GM23338 (cell line): ENCODE data around the gene RBM44. TPM values are rescaled to one million over a fixed set of nuclear protein-coding genes. Genes with fewer than 3 reads are reported as not detected.

Experiments
- ATAC-seq: fragments of 200-7000 bp; cut with Tn5 transposase; 3 replicates; pipeline ENCODE4 v1.9.1; 2020
- DNase-seq: peaks from one replicate; pipeline ENCODE4 v3.0.0-alpha.2; 2015; ENCODE audit warnings: low spot score
- H2AFZ ChIP-seq: fragments of 200-600 bp; sonication (generic); 2 replicates; pipeline ENCODE4 v1.8.0; 2016; ENCODE audit warnings: antibody characterized with exemption, mild to moderate bottlenecking, moderate library complexity
- H3F3A ChIP-seq: fragments of 200-600 bp; sonication (generic); replicated peaks from 2 replicates; pipeline ENCODE4 v1.8.0; 2017; ENCODE audit warnings: antibody characterized with exemption, mixed run types, low read depth
- H3K27ac ChIP-seq: fragments of 200-600 bp; sonication (generic); 2 replicates; pipeline ENCODE4 v1.6.1; 2016; ENCODE audit warnings: low read depth
- H3K27me3 ChIP-seq: fragments of 200-600 bp; sonication (generic); 2 replicates; pipeline ENCODE4 v1.8.0; 2016; ENCODE audit warnings: mild to moderate bottlenecking, mixed run types, moderate library complexity; ENCODE audit not compliant: insufficient read depth
- H3K36me3 ChIP-seq: fragments of 200-600 bp; sonication (generic); 2 replicates; pipeline ENCODE4 v1.8.0; 2016; ENCODE audit warnings: mild to moderate bottlenecking; ENCODE audit not compliant: insufficient read depth
- H3K4me1 ChIP-seq: fragments of 200-600 bp; sonication (generic); 2 replicates; pipeline ENCODE4 v1.8.0; 2016; ENCODE audit warnings: mild to moderate bottlenecking, moderate library complexity; ENCODE audit not compliant: insufficient read depth
- H3K4me2 ChIP-seq: fragments of 200-600 bp; sonication (generic); 2 replicates; pipeline ENCODE4 v1.7.1; 2017; ENCODE audit warnings: mixed run types
- H3K4me3 ChIP-seq: fragments of 200-600 bp; sonication (generic); 2 replicates; pipeline ENCODE4 v1.6.1; 2016; ENCODE audit warnings: mixed run types
- H3K79me2 ChIP-seq: fragments of 200-600 bp; sonication (generic); replicated peaks from 2 replicates; pipeline ENCODE4 v1.8.0; 2017; ENCODE audit warnings: mild to moderate bottlenecking; ENCODE audit not compliant: insufficient read depth
- H3K9me2 ChIP-seq: fragments of 200-600 bp; sonication (generic); 2 replicates; pipeline ENCODE4 v1.8.0; 2017; ENCODE audit not compliant: insufficient read depth
- H4K20me1 ChIP-seq: fragments of 200-600 bp; sonication (generic); replicated peaks from 2 replicates; pipeline ENCODE4 v1.8.0; 2017; ENCODE audit warnings: mild to moderate bottlenecking; ENCODE audit not compliant: insufficient read depth
- H3K27ac Mint-ChIP-seq: 2 replicates; pipeline ENCODE4 v1.8.0; 2020; ENCODE audit warnings: inconsistent platforms, mild to moderate bottlenecking, moderate library complexity, mixed read lengths
- H3K27me3 Mint-ChIP-seq: 3 replicates; pipeline ENCODE4 v1.8.0; 2022; ENCODE audit warnings: low read depth, mild to moderate bottlenecking, moderate library complexity, mixed read lengths, inconsistent platforms; ENCODE audit not compliant: insufficient read depth, poor library complexity
- H3K36me3 Mint-ChIP-seq: 3 replicates; pipeline ENCODE4 v1.8.0; 2021; ENCODE audit warnings: low read depth, mild to moderate bottlenecking, inconsistent platforms, moderate library complexity, mixed read lengths
- H3K4me1 Mint-ChIP-seq: 3 replicates; pipeline ENCODE4 v1.8.0; 2020; ENCODE audit warnings: mild to moderate bottlenecking, inconsistent platforms, mixed read lengths
- H3K4me3 Mint-ChIP-seq: 3 replicates; pipeline ENCODE4 v1.8.0; 2021; ENCODE audit warnings: moderate library complexity, mild to moderate bottlenecking, inconsistent platforms, mixed read lengths
- H3K9me3 Mint-ChIP-seq: 3 replicates; pipeline ENCODE4 v1.8.0; 2020; ENCODE audit warnings: moderate library complexity, mild to moderate bottlenecking, inconsistent platforms, mixed read lengths
- CREB1 ChIP-seq: fragments of 250-450 bp; sonication (Bioruptor Pico); IDR thresholded peaks from 2 replicates; pipeline ENCODE4 v1.5.0; 2020; ENCODE audit warnings: low read depth, mild to moderate bottlenecking, moderate library complexity
- CTCF ChIP-seq, 2 experiments: fragments of 200-600 bp in 1 of 2; sonication (generic) in 1 of 2; conservative IDR thresholded peaks; 2 replicates each; pipeline versions ENCODE4 v1.5.1 to v1.6.1; 2016 to 2017; ENCODE audit warnings: antibody characterized with exemption in 2 of 2, low read depth in 2 of 2, mild to moderate bottlenecking in 2 of 2, moderate library complexity in 1 of 2
- EZH2phosphoT487 ChIP-seq: fragments of 200-600 bp; sonication (generic); IDR thresholded peaks from one replicate; pipeline ENCODE4 v1.8.1; 2018; ENCODE audit warnings: antibody characterized with exemption; ENCODE audit not compliant: unreplicated experiment
- JUNB ChIP-seq: IDR thresholded peaks from one replicate; pipeline ENCODE4 v1.6.1; 2016; ENCODE audit warnings: antibody characterized with exemption; ENCODE audit not compliant: unreplicated experiment
- POLR2AphosphoS5 ChIP-seq: IDR thresholded peaks from 2 replicates; pipeline ENCODE4 v1.6.1; 2016; ENCODE audit warnings: antibody characterized with exemption, low read depth
- REST ChIP-seq: IDR thresholded peaks from one replicate; pipeline ENCODE4 v1.6.1; 2018; ENCODE audit warnings: antibody characterized with exemption; ENCODE audit not compliant: unreplicated experiment
- ZNF114 ChIP-seq: fragments of 250-450 bp; sonication (Bioruptor Pico); IDR thresholded peaks from 2 replicates; pipeline ENCODE4 v1.5.0; 2020; ENCODE audit warnings: mild to moderate bottlenecking, moderate library complexity
- ZNF331 ChIP-seq: fragments of 250-450 bp; sonication (Bioruptor Pico); IDR thresholded peaks from 2 replicates; pipeline ENCODE4 v1.5.0; 2020; ENCODE audit warnings: low read depth, mild to moderate bottlenecking, moderate library complexity
- ZNF462 ChIP-seq: fragments of 250-450 bp; sonication (Bioruptor Pico); IDR thresholded peaks from 2 replicates; pipeline ENCODE4 v1.5.0; 2020; ENCODE audit warnings: mild to moderate bottlenecking, moderate library complexity
- polyA plus RNA-seq: library from polyadenylated mRNA; unstranded; fragments of >200 nt; fragmentation: Nextera tagmentation; extraction: Ambion mirVana; gene quantifications from 2 replicates; pipeline ENCODE4 v1.2.1, GENCODE V29; 2016
- total RNA-seq: library from RNA; depleted of rRNA; stranded (reverse); fragments of >200 nt; shearing (Covaris generic); gene quantifications from 2 replicates; pipeline ENCODE4 v1.2.3, GENCODE V29; 2014
- TF ChIP-seq, protein P1 (sequence below): IDR thresholded peaks from 2 replicates; pipeline ENCODE4 v1.6.1; 2016; ENCODE audit warnings: antibody characterized with exemption

The RBM44 gene
- total and polyA plus RNA-seq, 2 experiments from 2014 or later, result 0.29 to 0.87 TPM

DNA sequence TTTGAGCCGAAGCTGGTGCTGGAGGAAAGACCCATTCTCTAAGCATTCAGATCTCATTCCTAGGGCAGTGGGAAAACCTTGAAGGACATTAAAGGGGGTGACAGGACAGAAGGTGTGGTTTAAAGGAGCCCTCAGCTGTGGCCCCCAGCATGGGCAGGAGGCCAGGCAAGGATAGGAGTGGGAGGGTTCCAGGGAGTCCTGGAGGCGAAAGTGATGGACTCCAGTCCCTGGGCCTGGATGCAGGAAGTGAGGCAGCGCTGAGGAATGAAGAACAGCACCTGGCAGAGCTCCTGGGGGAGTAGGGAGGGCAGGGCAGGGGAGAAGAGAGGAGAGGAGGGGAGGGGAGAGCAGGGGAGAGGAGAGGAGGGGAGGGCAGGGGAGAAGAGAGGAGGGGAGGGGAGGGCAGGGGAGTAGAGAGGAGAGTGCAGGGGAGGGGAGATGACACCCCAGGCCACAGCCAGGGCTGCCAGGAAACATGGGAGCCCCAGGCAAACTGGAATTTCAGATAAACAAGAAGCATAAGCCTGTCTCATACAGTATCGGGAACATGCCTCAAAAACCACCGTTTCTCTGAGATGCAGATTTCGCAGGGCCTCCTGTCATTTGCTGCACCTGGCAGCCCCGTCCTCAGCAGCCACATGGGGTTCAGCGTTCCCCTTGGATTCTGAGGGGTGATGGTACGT is 66.5 kb downstream of the RBM44 start:
- Histone ChIP-seq H3K4me1 (0 out of 2 replicates have a peak, but pooled peaks cover 4% of the 10 kb centered on the region), H3K4me2 (no peak overlapping the region), H3K27ac (no peak overlapping the region), H3K36me3 (no peaks in the 10 kb centered on the region), H3K4me3 (no peak overlapping the region), H3K27me3 (peaks cover 15% of the 10 kb centered on the region), H3K79me2 (no peaks in the 10 kb centered on the region), H3F3A (peaks cover 6% of the 10 kb centered on the region; the same call in 1 of the 2 replicates), H2AFZ (peak overlapping the region; percentile 83), H4K20me1 (no peaks in the 10 kb centered on the region), H3K9me2 (no peaks in the 10 kb centered on the region)
- ATAC-seq (no peak; the same call in 1 of the 3 replicates), DNase-seq (no peak)
- H3K9me3 Mint-ChIP-seq, result no peaks in the 10 kb centered on the region
- H3K4me3 Mint-ChIP-seq, result no peak overlapping the region
- no peak overlapping the region for H3K27ac Mint-ChIP-seq
- peaks cover 21% of the 10 kb centered on the region for H3K27me3 Mint-ChIP-seq
- TF ChIP-seq EZH2phosphoT487 (no peak), REST (no peak), CTCF (conservative IDR thresholded peaks at IDR 0.05; ENCODE audit: low read depth in 2 of 2) (no peak), JUNB (no peak), POLR2AphosphoS5 (no peak), ZNF331 (CRISPR knock-in tag) (no peak), ZNF114 (no peak), CREB1 (CRISPR knock-in tag) (no peak), ZNF462 (no peak)
- TF ChIP-seq, protein P1, sequence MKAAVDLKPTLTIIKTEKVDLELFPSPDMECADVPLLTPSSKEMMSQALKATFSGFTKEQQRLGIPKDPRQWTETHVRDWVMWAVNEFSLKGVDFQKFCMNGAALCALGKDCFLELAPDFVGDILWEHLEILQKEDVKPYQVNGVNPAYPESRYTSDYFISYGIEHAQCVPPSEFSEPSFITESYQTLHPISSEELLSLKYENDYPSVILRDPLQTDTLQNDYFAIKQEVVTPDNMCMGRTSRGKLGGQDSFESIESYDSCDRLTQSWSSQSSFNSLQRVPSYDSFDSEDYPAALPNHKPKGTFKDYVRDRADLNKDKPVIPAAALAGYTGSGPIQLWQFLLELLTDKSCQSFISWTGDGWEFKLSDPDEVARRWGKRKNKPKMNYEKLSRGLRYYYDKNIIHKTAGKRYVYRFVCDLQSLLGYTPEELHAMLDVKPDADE, result no peak
- no peaks in the 10 kb centered on the region for H3K36me3 Mint-ChIP-seq
- peaks cover 21% of the 10 kb centered on the region for H3K4me1 Mint-ChIP-seq
